HG03565 (cell line): Measurements from ENCODE around the gene USP17L5.
"Not testable (repeated sequence)": the region's sequence is repeated elsewhere in the genome, so short reads cannot be mapped to it uniquely, and the experiment has no call there.

Experiments used
- ATAC-seq: cut with Tn5 transposase; IDR thresholded peaks from one replicate; pipeline ENCODE4 v1.9.1; 2021; ENCODE audit warnings: mild to moderate bottlenecking, moderate library complexity; ENCODE audit not compliant: unreplicated experiment

The USP17L5 gene, protein sequence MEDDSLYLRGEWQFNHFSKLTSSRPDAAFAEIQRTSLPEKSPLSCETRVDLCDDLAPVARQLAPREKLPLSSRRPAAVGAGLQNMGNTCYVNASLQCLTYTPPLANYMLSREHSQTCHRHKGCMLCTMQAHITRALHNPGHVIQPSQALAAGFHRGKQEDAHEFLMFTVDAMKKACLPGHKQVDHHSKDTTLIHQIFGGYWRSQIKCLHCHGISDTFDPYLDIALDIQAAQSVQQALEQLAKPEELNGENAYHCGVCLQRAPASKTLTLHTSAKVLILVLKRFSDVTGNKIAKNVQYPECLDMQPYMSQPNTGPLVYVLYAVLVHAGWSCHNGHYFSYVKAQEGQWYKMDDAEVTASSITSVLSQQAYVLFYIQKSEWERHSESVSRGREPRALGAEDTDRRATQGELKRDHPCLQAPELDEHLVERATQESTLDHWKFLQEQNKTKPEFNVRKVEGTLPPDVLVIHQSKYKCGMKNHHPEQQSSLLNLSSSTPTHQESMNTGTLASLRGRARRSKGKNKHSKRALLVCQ

DNA sequence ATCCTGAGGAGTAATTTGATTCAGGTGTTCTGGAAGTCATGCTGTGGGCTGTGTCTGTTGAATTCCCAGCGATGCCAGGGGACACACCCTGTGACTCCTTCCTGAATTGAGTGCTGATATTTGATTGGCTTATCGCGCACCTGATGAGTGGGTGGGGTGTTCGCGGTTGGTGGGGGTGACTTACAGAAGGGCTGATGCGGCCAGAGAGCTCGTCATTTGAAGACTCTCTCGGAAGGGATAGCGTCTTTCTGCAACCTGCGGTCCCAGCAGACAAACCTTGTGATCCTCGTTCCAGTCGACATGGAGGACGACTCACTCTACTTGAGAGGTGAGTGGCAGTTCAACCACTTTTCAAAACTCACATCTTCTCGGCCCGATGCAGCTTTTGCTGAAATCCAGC lies at the start of gene USP17L5:
TSS of gene USP17L5 (plus strand) at position 301 of the 400 bp plus-strand sequence. CDS start at position 301, 0 bp downstream.
- ATAC-seq: not testable (repeated sequence)

DNA sequence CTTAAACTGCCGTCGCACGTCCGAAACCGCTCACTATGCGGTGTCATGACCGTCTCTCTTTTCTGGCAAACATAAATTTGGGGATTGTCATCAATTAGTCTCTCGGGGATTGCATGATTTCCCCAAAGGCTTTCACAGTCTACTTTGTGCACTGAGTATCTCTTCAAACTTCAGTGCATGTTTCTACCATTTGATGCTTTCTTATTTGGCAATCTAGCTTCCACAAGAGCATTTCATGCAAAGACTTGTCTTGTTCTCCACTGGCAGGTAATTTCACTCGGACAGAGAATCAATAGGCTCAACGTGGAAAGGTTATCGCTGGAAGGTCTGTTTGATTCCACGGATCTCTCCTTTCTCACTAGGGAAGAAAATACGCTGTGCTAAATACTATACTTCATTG lies 15.0 kb upstream of the USP17L5 start:
- ATAC-seq: not testable (repeated sequence)

DNA sequence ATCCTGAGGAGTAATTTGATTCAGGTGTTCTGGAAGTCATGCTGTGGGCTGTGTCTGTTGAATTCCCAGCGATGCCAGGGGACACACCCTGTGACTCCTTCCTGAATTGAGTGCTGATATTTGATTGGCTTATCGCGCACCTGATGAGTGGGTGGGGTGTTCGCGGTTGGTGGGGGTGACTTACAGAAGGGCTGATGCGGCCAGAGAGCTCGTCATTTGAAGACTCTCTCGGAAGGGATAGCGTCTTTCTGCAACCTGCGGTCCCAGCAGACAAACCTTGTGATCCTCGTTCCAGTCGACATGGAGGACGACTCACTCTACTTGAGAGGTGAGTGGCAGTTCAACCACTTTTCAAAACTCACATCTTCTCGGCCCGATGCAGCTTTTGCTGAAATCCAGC lies 14.3 kb upstream of the USP17L5 start, which contains the start of gene USP17L24:
TSS of gene USP17L24 (plus strand) at position 301 of the 400 bp plus-strand sequence. CDS start at position 301, 0 bp downstream.
- ATAC-seq: not testable (repeated sequence)

DNA sequence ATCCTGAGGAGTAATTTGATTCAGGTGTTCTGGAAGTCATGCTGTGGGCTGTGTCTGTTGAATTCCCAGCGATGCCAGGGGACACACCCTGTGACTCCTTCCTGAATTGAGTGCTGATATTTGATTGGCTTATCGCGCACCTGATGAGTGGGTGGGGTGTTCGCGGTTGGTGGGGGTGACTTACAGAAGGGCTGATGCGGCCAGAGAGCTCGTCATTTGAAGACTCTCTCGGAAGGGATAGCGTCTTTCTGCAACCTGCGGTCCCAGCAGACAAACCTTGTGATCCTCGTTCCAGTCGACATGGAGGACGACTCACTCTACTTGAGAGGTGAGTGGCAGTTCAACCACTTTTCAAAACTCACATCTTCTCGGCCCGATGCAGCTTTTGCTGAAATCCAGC lies 9.6 kb upstream of the USP17L5 start, which contains the start of gene USP17L25:
TSS of gene USP17L25 (plus strand) at position 301 of the 400 bp plus-strand sequence. CDS start at position 301, 0 bp downstream.
- not testable (repeated sequence) for ATAC-seq

DNA sequence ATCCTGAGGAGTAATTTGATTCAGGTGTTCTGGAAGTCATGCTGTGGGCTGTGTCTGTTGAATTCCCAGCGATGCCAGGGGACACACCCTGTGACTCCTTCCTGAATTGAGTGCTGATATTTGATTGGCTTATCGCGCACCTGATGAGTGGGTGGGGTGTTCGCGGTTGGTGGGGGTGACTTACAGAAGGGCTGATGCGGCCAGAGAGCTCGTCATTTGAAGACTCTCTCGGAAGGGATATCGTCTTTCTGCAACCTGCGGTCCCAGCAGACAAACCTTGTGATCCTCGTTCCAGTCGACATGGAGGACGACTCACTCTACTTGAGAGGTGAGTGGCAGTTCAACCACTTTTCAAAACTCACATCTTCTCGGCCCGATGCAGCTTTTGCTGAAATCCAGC lies 4.8 kb upstream of the USP17L5 start, which contains the start of gene USP17L26:
TSS of gene USP17L26 (plus strand) at position 301 of the 400 bp plus-strand sequence. CDS start at position 301, 0 bp downstream.
- ATAC-seq: not testable (repeated sequence)

DNA sequence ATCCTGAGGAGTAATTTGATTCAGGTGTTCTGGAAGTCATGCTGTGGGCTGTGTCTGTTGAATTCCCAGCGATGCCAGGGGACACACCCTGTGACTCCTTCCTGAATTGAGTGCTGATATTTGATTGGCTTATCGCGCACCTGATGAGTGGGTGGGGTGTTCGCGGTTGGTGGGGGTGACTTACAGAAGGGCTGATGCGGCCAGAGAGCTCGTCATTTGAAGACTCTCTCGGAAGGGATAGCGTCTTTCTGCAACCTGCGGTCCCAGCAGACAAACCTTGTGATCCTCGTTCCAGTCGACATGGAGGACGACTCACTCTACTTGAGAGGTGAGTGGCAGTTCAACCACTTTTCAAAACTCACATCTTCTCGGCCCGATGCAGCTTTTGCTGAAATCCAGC lies 4.6 kb downstream of the USP17L5 start, which contains the start of gene USP17L27:
TSS of gene USP17L27 (plus strand) at position 301 of the 400 bp plus-strand sequence. CDS start at position 301, 0 bp downstream.
- ATAC-seq: not testable (repeated sequence)

DNA sequence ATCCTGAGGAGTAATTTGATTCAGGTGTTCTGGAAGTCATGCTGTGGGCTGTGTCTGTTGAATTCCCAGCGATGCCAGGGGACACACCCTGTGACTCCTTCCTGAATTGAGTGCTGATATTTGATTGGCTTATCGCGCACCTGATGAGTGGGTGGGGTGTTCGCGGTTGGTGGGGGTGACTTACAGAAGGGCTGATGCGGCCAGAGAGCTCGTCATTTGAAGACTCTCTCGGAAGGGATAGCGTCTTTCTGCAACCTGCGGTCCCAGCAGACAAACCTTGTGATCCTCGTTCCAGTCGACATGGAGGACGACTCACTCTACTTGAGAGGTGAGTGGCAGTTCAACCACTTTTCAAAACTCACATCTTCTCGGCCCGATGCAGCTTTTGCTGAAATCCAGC lies 9.4 kb downstream of the USP17L5 start, which contains the start of gene USP17L28:
TSS of gene USP17L28 (plus strand) at position 301 of the 400 bp plus-strand sequence. CDS start at position 301, 0 bp downstream.
- ATAC-seq: not testable (repeated sequence)

DNA sequence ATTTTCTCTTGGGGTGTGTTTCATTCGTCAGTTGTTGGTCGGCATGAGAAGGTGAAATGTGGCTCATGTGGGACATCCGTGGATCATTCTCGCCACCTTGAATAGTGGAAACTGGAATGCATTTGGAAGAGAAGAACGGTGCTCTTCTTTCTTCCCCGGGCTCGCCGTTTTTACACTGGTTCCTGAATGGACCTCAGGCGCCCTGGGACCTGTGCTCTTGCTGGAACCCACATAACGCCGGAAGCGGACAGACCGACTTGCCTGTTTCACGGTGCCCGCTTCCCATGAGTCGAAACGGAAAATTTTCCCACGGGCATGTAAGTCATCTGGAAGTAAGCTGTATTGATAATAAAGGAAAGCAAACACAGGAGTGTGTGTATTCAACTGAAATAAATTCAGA lies 11.7 kb downstream of the USP17L5 start:
- ATAC-seq: not testable (repeated sequence)

DNA sequence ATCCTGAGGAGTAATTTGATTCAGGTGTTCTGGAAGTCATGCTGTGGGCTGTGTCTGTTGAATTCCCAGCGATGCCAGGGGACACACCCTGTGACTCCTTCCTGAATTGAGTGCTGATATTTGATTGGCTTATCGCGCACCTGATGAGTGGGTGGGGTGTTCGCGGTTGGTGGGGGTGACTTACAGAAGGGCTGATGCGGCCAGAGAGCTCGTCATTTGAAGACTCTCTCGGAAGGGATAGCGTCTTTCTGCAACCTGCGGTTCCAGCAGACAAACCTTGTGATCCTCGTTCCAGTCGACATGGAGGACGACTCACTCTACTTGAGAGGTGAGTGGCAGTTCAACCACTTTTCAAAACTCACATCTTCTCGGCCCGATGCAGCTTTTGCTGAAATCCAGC lies 14.1 kb downstream of the USP17L5 start, which contains the start of gene USP17L29:
TSS of gene USP17L29 (plus strand) at position 301 of the 400 bp plus-strand sequence. CDS start at position 301, 0 bp downstream.
- ATAC-seq: not testable (repeated sequence)

DNA sequence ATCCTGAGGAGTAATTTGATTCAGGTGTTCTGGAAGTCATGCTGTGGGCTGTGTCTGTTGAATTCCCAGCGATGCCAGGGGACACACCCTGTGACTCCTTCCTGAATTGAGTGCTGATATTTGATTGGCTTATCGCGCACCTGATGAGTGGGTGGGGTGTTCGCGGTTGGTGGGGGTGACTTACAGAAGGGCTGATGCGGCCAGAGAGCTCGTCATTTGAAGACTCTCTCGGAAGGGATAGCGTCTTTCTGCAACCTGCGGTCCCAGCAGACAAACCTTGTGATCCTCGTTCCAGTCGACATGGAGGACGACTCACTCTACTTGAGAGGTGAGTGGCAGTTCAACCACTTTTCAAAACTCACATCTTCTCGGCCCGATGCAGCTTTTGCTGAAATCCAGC lies 23.6 kb downstream of the USP17L5 start, which contains the start of gene USP17L30:
TSS of gene USP17L30 (plus strand) at position 301 of the 400 bp plus-strand sequence. CDS start at position 301, 0 bp downstream.
- ATAC-seq: not testable (repeated sequence)

DNA sequence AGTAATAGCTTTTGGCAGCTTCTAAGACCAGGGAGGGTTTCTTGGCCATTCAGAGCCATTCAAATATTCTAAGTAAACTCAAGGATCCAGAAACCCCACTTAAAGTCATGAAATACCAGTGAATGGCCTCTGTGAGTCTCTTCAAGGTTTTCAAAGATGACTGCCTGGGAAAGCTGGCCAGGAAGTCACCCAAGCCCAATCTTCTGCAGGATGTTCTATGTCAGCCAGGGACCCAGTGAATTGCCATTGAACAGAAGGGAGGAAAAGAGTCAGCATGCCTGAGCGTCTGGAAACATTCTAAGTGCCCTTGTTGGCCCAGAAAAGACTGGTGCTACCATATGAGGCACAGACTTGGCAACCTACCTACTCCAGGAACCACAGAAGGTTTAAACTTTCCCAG lies 40.7 kb downstream of the USP17L5 start:
- not testable (repeated sequence) for ATAC-seq

DNA sequence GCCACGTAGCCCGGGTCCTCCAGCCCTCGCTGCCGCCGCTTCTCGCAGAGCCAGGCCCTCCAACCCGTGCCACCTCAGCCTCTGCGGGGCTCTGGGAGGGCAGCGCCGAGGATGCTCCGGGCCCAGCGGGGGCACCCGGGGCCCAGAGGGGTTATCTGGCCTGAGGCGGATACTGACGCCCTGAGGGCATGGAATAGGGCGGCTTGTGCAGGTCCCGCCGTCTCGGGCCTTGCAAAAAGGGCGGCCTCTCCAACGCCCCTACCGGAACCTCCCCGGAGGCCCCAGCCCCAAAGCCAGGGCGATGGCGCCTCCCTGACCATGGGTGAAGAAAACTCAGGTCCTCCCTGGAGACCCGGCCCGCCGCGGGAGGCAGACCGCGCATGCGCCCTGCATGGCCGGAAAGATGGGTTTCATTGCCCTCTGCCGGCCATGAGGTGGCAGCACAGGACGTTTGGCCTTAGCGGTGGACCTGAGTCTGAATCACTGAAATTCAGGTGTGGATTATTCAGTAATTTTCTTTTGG lies 41.9 kb downstream of the USP17L5 start:
- ATAC-seq: not testable (repeated sequence)

DNA sequence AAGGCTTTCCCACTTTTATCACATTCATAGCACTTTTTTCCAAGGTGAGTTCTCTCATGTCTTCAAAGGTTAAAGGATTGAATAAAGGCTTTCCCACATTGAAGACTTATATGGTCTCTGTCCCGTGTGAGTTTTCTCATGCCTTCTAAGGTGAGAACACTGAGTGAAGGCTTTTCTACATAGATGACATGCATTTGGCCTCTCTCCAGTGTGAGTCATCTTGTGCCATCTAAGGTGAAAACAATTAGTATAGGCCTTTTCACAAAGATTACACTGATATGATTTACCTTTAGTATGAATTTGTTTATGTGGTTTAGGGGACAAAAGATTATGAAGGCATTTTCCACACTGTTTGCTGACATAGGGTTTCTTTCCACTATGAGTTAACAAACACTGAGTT lies 44.9 kb downstream of the USP17L5 start:
- ATAC-seq: no peak

DNA sequence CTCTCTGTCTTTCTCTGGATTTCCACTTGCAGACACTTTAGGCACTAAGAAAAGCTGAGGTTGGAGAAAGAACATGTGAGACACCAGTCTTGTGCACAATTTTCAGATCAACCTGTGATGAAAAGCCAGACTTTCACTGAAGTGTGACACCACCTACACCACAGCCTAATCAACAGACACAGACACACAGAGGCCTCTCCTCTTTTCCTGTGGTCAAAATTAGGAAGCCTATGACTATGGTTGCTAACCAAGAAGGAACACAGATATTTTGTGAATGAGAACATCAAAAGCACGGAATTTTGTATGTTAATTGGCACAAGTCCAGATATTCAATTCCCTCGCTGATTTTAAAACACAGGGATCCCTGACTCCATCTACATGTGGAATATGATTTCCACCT lies 49.8 kb downstream of the USP17L5 start:
- not testable (repeated sequence) for ATAC-seq
